Cardiac atrium fibroblast (primary cell): ENCODE measurements around the gene DHRS12. TPM values are rescaled to one million over a fixed set of nuclear protein-coding genes. Genes with fewer than 3 reads are reported as not detected.

Experiments
- total RNA-seq: library from RNA; depleted of rRNA; stranded (reverse); fragments of >200 nt; gene quantifications from 2 replicates; pipeline ENCODE4 v1.2.3, GENCODE V29; 2015

Gene DHRS12
- total RNA-seq = 0.54 and 9.6 TPM in 2 replicates

GRCh38 chr13:51803422-51804294 lies at the start of gene DHRS12:
DHRS12 (minus strand) TSS chr13:51804163; CDS start chr13:51799659, 4,504 bp downstream.

GRCh38 chr13:51844862-51845573 lies 41.1 kb upstream of the DHRS12 start, which contains the start of gene TMEM272:
TMEM272 (minus strand) TSS chr13:51845177; CDS start chr13:51838530, 6,647 bp downstream.

Other genes starting within 250 kb of the DHRS12 start
- 2.5 and 40.2 TPM in 2 replicates for gene WDFY2, start 219.7 kb downstream of the DHRS12 start, total RNA-seq
- not detected in 2 replicates for gene TMEM272, start 41.0 kb upstream of the DHRS12 start, total RNA-seq
- not detected in 2 replicates for gene CCDC70, start 57.8 kb upstream of the DHRS12 start, total RNA-seq
- 5.2 and 6.0 TPM in 2 replicates for gene ATP7B, start 207.3 kb upstream of the DHRS12 start, total RNA-seq
- 29.8 and 48.9 TPM in 2 replicates for gene ALG11, start 208.2 kb upstream of the DHRS12 start, total RNA-seq
- gene UTP14C, start 220.5 kb upstream of the DHRS12 start, total RNA-seq = 10.3 and 15.7 TPM in 2 replicates